SK-N-SH treated with all-trans-retinoic acid at 6 μM for 48 hours (cell line): Measurements from ENCODE around the gene EEFSEC.

Experiments used
- ATAC-seq: fragments of 200-7000 bp; cut with Tn5 transposase; 3 replicates; pipeline ENCODE4 v1.9.1; 2020; ENCODE audit warnings: mild to moderate bottlenecking, moderate library complexity
- ARNTL ChIP-seq: fragments of 450-650 bp; formaldehyde crosslinking; IDR thresholded peaks from 2 replicates; pipeline ENCODE4 v1.5.0; 2020; ENCODE audit warnings: low read depth, mild to moderate bottlenecking, moderate library complexity, borderline replicate concordance
- BACH2 ChIP-seq: fragments of 250-450 bp; sonication (Bioruptor Pico); IDR thresholded peaks from 2 replicates; pipeline ENCODE4 v1.9.0; 2021; ENCODE audit warnings: mild to moderate bottlenecking, borderline replicate concordance
- CREB5 ChIP-seq: fragments of 250-450 bp; sonication (Bioruptor Pico); IDR thresholded peaks from 2 replicates; pipeline ENCODE4 v1.5.1; 2020; ENCODE audit warnings: low read depth, mild to moderate bottlenecking, moderate library complexity
- CSDC2 ChIP-seq: fragments of 250-450 bp; sonication (Bioruptor Pico); IDR thresholded peaks from 2 replicates; pipeline ENCODE4 v1.5.0; 2020; ENCODE audit warnings: mild to moderate bottlenecking, moderate library complexity
- CSRNP3 ChIP-seq: fragments of 250-450 bp; sonication (Bioruptor Pico); IDR thresholded peaks from 2 replicates; pipeline ENCODE4 v1.5.1; 2021; ENCODE audit warnings: mild to moderate bottlenecking, moderate library complexity
- ESRRG ChIP-seq: fragments of 250-450 bp; sonication (Bioruptor Pico); IDR thresholded peaks from 2 replicates; pipeline ENCODE4 v1.6.1; 2021; ENCODE audit warnings: mild to moderate bottlenecking
- GLIS3 ChIP-seq: fragments of 250-450 bp; sonication (Bioruptor Pico); IDR thresholded peaks from 2 replicates; pipeline ENCODE4 v1.5.0; 2020; ENCODE audit warnings: mild to moderate bottlenecking, moderate library complexity
- ISL1 ChIP-seq: fragments of 250-450 bp; sonication (Bioruptor Pico); IDR thresholded peaks from 2 replicates; pipeline ENCODE4 v2.1.2; 2022; ENCODE audit warnings: mild to moderate bottlenecking, moderate library complexity
- PATZ1 ChIP-seq: fragments of 250-450 bp; sonication (Bioruptor Pico); IDR thresholded peaks from 2 replicates; pipeline ENCODE4 v1.8.0; 2020; ENCODE audit warnings: mild to moderate bottlenecking, moderate library complexity, borderline replicate concordance
- POU6F1 ChIP-seq: fragments of 250-450 bp; sonication (Bioruptor Pico); IDR thresholded peaks from 2 replicates; pipeline ENCODE4 v1.8.0; 2021; ENCODE audit warnings: low read depth, mild to moderate bottlenecking, moderate library complexity, borderline replicate concordance
- PPARA ChIP-seq: fragments of 250-450 bp; sonication (Bioruptor Pico); IDR thresholded peaks from 2 replicates; pipeline ENCODE4 v1.5.0; 2020; ENCODE audit warnings: mild to moderate bottlenecking, borderline replicate concordance
- RARB ChIP-seq: fragments of 250-450 bp; sonication (Bioruptor Pico); IDR thresholded peaks from 2 replicates; pipeline ENCODE4 v1.8.0; 2021; ENCODE audit warnings: mild to moderate bottlenecking, moderate library complexity
- SNAI2 ChIP-seq: fragments of 250-450 bp; sonication (Bioruptor Pico); IDR thresholded peaks from 2 replicates; pipeline ENCODE4 v1.5.0; 2020; ENCODE audit warnings: mild to moderate bottlenecking, moderate library complexity
- TCF4 ChIP-seq: fragments of 250-450 bp; sonication (Bioruptor Pico); IDR thresholded peaks from 2 replicates; pipeline ENCODE4 v1.8.0; 2021; ENCODE audit warnings: mild to moderate bottlenecking, moderate library complexity, borderline replicate concordance
- TOX ChIP-seq: fragments of 250-450 bp; sonication (Bioruptor Pico); IDR thresholded peaks from 2 replicates; pipeline ENCODE4 v1.8.0; 2021; ENCODE audit warnings: mild to moderate bottlenecking, moderate library complexity, borderline replicate concordance
- TSHZ2 ChIP-seq: fragments of 250-450 bp; sonication (Bioruptor Pico); IDR thresholded peaks from 2 replicates; pipeline ENCODE4 v1.5.0; 2020; ENCODE audit warnings: mild to moderate bottlenecking, moderate library complexity
- ZC3H10 ChIP-seq: fragments of 250-450 bp; sonication (Bioruptor Pico); IDR thresholded peaks from 2 replicates; pipeline ENCODE4 v1.5.1; 2021; ENCODE audit warnings: mild to moderate bottlenecking, moderate library complexity
- ZFP3 ChIP-seq: fragments of 250-450 bp; sonication (Bioruptor Pico); IDR thresholded peaks from 2 replicates; pipeline ENCODE4 v1.5.0; 2020; ENCODE audit warnings: mild to moderate bottlenecking, moderate library complexity
- ZFP30 ChIP-seq: fragments of 450-650 bp; formaldehyde crosslinking; IDR thresholded peaks from 2 replicates; pipeline ENCODE4 v1.5.0; 2022; ENCODE audit warnings: mild to moderate bottlenecking, moderate library complexity
- ZNF565 ChIP-seq: fragments of 450-650 bp; formaldehyde crosslinking; conservative IDR thresholded peaks from 2 replicates; pipeline ENCODE4 v1.5.0; 2020; ENCODE audit warnings: low read depth, mild to moderate bottlenecking, moderate library complexity
- ZNF70 ChIP-seq: fragments of 450-650 bp; formaldehyde crosslinking; IDR thresholded peaks from 2 replicates; pipeline ENCODE4 v1.5.0; 2020; ENCODE audit warnings: mild to moderate bottlenecking, moderate library complexity
- ZNF8 ChIP-seq: fragments of 450-650 bp; formaldehyde crosslinking; IDR thresholded peaks from 2 replicates; pipeline ENCODE4 v1.5.0; 2020; ENCODE audit warnings: mild to moderate bottlenecking, moderate library complexity

Gene EEFSEC

GRCh38 chr3:128390867-128391266 lies 237.6 kb downstream of the EEFSEC start:
- no peak for TF ChIP-seq CSDC2 (CRISPR knock-in tag)
- no peak for TF ChIP-seq ZFP30
- TF ChIP-seq BACH2 (CRISPR knock-in tag) = no peak
- no peak for TF ChIP-seq ESRRG (CRISPR knock-in tag)
- TF ChIP-seq ZC3H10 (CRISPR knock-in tag) = no peak
- no peak for TF ChIP-seq RARB (CRISPR knock-in tag)
- TF ChIP-seq ISL1 (CRISPR knock-in tag) = no peak
- TF ChIP-seq TCF4 (CRISPR knock-in tag) = no peak
- no peak for TF ChIP-seq TOX (CRISPR knock-in tag)
- TF ChIP-seq POU6F1 (CRISPR knock-in tag) = no peak
- no peak for TF ChIP-seq ARNTL (CRISPR knock-in tag)
- no peak for TF ChIP-seq SNAI2 (CRISPR knock-in tag)
- no peak for TF ChIP-seq CSRNP3 (CRISPR knock-in tag)
- TF ChIP-seq ZNF565 = no peak
- no peak for TF ChIP-seq ZNF8
- TF ChIP-seq CREB5 (CRISPR knock-in tag) = no peak
- TF ChIP-seq TSHZ2 (CRISPR knock-in tag) = no peak
- no peak for ATAC-seq

GRCh38 chr3:128392021-128392420 lies 238.7 kb downstream of the EEFSEC start:
- no peak for ATAC-seq

GRCh38 chr3:128392818-128393544 lies 239.7 kb downstream of the EEFSEC start:
- TF ChIP-seq TCF4 (CRISPR knock-in tag) = peak; percentile 26; the same call in 1 of the 2 replicates
- no peak for TF ChIP-seq GLIS3 (CRISPR knock-in tag)
- no peak for ATAC-seq

More at GRCh38 chr3:128392021-128392420, 238.7 kb downstream of the EEFSEC start:
- no peak for TF ChIP-seq BACH2 (CRISPR knock-in tag)

- ATAC-seq = no peak
- no peak for TF ChIP-seq PATZ1 (CRISPR knock-in tag)
- no peak for TF ChIP-seq TOX (CRISPR knock-in tag)
- TF ChIP-seq PPARA (CRISPR knock-in tag) = no peak
- no peak for TF ChIP-seq ZNF70 (CRISPR knock-in tag)
- TF ChIP-seq ZNF565 = no peak
- TF ChIP-seq ZNF8 = no peak
- no peak for TF ChIP-seq CREB5 (CRISPR knock-in tag)
- TF ChIP-seq ZFP3 (CRISPR knock-in tag) = no peak
These were observed 240.8 kb downstream of the EEFSEC start for GRCh38 chr3:128394033-128394432.
